Neural cell (in vitro differentiated cells): ENCODE measurements around the gene VWF. TPM values are rescaled to one million over a fixed set of nuclear protein-coding genes. Genes with fewer than 3 reads are reported as not detected.

Experiments used
- H2AFZ ChIP-seq: fragments of 200-600, 300-800 bp; sonication (generic), shearing (Covaris generic); 2 replicates; pipeline ENCODE4 v1.6.0; 2014; ENCODE audit warnings: low read depth, mild to moderate bottlenecking, antibody characterized with exemption, low read length, moderate library complexity
- H3F3A ChIP-seq: fragments of 200-600 bp; shearing (Covaris generic); 2 replicates; pipeline ENCODE4 v1.6.1; 2016; ENCODE audit warnings: mild to moderate bottlenecking, moderate library complexity, mixed read lengths, antibody characterized with exemption, low read length; ENCODE audit not compliant: insufficient read depth, poor library complexity, severe bottlenecking
- H3K27ac ChIP-seq: fragments of 200-600, 300-800 bp; sonication (generic), shearing (Covaris generic); 2 replicates; pipeline ENCODE4 v1.5.1; 2014; ENCODE audit warnings: mild to moderate bottlenecking, low read length, moderate library complexity
- H3K27me3 ChIP-seq: fragments of 300-800, 200-600 bp; sonication (generic), shearing (Covaris generic); 2 replicates; pipeline ENCODE4 v1.6.0; 2014; ENCODE audit warnings: mild to moderate bottlenecking, low read depth, low read length, moderate library complexity; ENCODE audit not compliant: insufficient read depth
- H3K36me3 ChIP-seq: fragments of 300-800, 200-600 bp; sonication (generic), shearing (Covaris generic); 2 replicates; pipeline ENCODE4 v1.5.1; 2014; ENCODE audit warnings: mild to moderate bottlenecking, antibody characterized with exemption, low read length, moderate library complexity; ENCODE audit not compliant: insufficient read depth
- H3K4me2 ChIP-seq: fragments of 300-800, 200-600 bp; sonication (generic), shearing (Covaris generic); 2 replicates; pipeline ENCODE4 v1.6.0; 2014; ENCODE audit warnings: mild to moderate bottlenecking, low read length
- H3K4me3 ChIP-seq: fragments of 300-800, 200-600 bp; sonication (generic), shearing (Covaris generic); 2 replicates; pipeline ENCODE4 v1.5.1; 2014; ENCODE audit warnings: mild to moderate bottlenecking, low read length, moderate library complexity
- H3K79me2 ChIP-seq: fragments of 200-600 bp; shearing (Covaris generic); replicated peaks from 2 replicates; pipeline ENCODE4 v1.6.0; 2014; ENCODE audit warnings: mild to moderate bottlenecking, low read length, moderate library complexity; ENCODE audit not compliant: insufficient read depth
- H3K9ac ChIP-seq: fragments of 300-800, 200-600 bp; sonication (generic), shearing (Covaris generic); 2 replicates; pipeline ENCODE4 v1.6.1; 2016; ENCODE audit warnings: mild to moderate bottlenecking, low read length, mixed read lengths
- H3K9me2 ChIP-seq: fragments of 200-600 bp; shearing (Covaris generic); 2 replicates; pipeline ENCODE4 v1.6.1; 2016; ENCODE audit warnings: mild to moderate bottlenecking, low read length, mixed read lengths; ENCODE audit not compliant: insufficient read depth
- H3K9me3 ChIP-seq: fragments of 200-600, 300-800 bp; sonication (generic), shearing (Covaris generic); 2 replicates; pipeline ENCODE4 v1.6.1; 2016; ENCODE audit warnings: mild to moderate bottlenecking, mixed run types, low read length, moderate library complexity, mixed read lengths
- H4K20me1 ChIP-seq: fragments of 200-600 bp; shearing (Covaris generic); 2 replicates; pipeline ENCODE4 v1.6.1; 2016; ENCODE audit warnings: mild to moderate bottlenecking, mixed run types; ENCODE audit not compliant: insufficient read depth
- EP300 ChIP-seq: fragments of 450-650 bp; conservative IDR thresholded peaks from 2 replicates; pipeline ENCODE4 v1.6.1; 2014; ENCODE audit warnings: antibody characterized with exemption, mild to moderate bottlenecking, moderate library complexity; ENCODE audit not compliant: poor library complexity, severe bottlenecking
- EZH2 ChIP-seq: fragments of 200-600, 300-800 bp; shearing (Covaris generic), sonication (generic); IDR thresholded peaks from 2 replicates; pipeline ENCODE4 v1.6.1; 2014; ENCODE audit warnings: antibody characterized with exemption, low read length, borderline replicate concordance, mild to moderate bottlenecking; ENCODE audit not compliant: insufficient read depth, poor library complexity, severe bottlenecking
- POLR2AphosphoS5 ChIP-seq: IDR thresholded peaks from 2 replicates; pipeline ENCODE4 v1.6.1; 2012
- RAD21 ChIP-seq: fragments of 450-650 bp; conservative IDR thresholded peaks from 2 replicates; pipeline ENCODE4 v1.6.1; 2014; ENCODE audit warnings: antibody characterized with exemption, mild to moderate bottlenecking, moderate library complexity
- SMC3 ChIP-seq: fragments of 450-650 bp; conservative IDR thresholded peaks from 2 replicates; pipeline ENCODE4 v1.6.1; 2014; ENCODE audit warnings: antibody characterized with exemption, mild to moderate bottlenecking, moderate library complexity; ENCODE audit not compliant: poor library complexity
- TAF1 ChIP-seq: IDR thresholded peaks from 2 replicates; pipeline ENCODE4 v1.6.1; 2012; ENCODE audit warnings: low read depth
- polyA plus RNA-seq: library from polyadenylated mRNA; depleted of rRNA; stranded (reverse); fragments of >200 nt; gene quantifications from 2 replicates; pipeline ENCODE4 v1.2.3, GENCODE V29; 2014
- TF ChIP-seq, protein P1 (sequence below): IDR thresholded peaks from 2 replicates; pipeline ENCODE4 v1.6.1; 2012; ENCODE audit warnings: borderline replicate concordance
- TF ChIP-seq, protein P2 (sequence below): fragments of 450-650 bp; IDR thresholded peaks from 2 replicates; pipeline ENCODE4 v1.5.1; 2014; ENCODE audit warnings: antibody characterized with exemption, mild to moderate bottlenecking, moderate library complexity; ENCODE audit not compliant: poor library complexity, severe bottlenecking

VWF gene
- polyA plus RNA-seq, 1 donor from 2014 or later: not detected

GRCh38 chr12:6037459-6037858, 87.0 kb downstream of the VWF start:
- Histone ChIP-seq H3K9me2 (no peaks in the 10 kb centered on the region), H2AFZ (no peak overlapping the region), H3K79me2 (no peaks in the 10 kb centered on the region), H3K9ac (no peak overlapping the region), H3K4me2 (no peak overlapping the region), H3K36me3 (no peaks in the 10 kb centered on the region), H4K20me1 (no peaks in the 10 kb centered on the region), H3K9me3 (no peaks in the 10 kb centered on the region), H3K27ac (no peak overlapping the region), H3K4me3 (no peak overlapping the region), H3F3A (no peaks in the 10 kb centered on the region), H3K27me3 (no peaks in the 10 kb centered on the region)
- no peak for TF ChIP-seq EP300
- TF ChIP-seq SMC3: no peak
- TF ChIP-seq TAF1: no peak
- TF ChIP-seq RAD21: no peak
- TF ChIP-seq, protein P1, sequence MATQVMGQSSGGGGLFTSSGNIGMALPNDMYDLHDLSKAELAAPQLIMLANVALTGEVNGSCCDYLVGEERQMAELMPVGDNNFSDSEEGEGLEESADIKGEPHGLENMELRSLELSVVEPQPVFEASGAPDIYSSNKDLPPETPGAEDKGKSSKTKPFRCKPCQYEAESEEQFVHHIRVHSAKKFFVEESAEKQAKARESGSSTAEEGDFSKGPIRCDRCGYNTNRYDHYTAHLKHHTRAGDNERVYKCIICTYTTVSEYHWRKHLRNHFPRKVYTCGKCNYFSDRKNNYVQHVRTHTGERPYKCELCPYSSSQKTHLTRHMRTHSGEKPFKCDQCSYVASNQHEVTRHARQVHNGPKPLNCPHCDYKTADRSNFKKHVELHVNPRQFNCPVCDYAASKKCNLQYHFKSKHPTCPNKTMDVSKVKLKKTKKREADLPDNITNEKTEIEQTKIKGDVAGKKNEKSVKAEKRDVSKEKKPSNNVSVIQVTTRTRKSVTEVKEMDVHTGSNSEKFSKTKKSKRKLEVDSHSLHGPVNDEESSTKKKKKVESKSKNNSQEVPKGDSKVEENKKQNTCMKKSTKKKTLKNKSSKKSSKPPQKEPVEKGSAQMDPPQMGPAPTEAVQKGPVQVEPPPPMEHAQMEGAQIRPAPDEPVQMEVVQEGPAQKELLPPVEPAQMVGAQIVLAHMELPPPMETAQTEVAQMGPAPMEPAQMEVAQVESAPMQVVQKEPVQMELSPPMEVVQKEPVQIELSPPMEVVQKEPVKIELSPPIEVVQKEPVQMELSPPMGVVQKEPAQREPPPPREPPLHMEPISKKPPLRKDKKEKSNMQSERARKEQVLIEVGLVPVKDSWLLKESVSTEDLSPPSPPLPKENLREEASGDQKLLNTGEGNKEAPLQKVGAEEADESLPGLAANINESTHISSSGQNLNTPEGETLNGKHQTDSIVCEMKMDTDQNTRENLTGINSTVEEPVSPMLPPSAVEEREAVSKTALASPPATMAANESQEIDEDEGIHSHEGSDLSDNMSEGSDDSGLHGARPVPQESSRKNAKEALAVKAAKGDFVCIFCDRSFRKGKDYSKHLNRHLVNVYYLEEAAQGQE: no peak

DNA sequence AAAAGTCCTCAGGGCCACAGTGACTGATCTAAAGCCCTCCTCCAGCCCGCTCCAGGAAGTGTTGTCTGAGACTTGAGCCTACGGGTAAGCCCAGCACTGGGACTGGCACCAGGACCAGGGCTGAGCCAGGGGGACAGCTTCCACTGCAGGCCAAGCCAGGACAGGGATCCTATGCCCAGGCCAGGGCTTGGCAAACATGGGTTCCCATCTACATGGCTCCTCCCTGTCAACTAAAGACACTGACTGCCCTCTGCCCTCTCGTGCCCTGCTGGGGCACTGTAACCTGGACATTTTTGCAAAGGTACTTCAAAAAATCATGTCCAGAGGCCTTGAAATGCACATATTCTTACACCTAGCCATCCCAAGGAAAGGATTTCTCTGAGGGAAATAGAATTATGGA, 88.0 kb downstream of the VWF start:
- Histone ChIP-seq H3K79me2 (no peaks in the 10 kb centered on the region), H3K27ac (no peak overlapping the region), H3F3A (no peaks in the 10 kb centered on the region), H3K27me3 (no peaks in the 10 kb centered on the region), H2AFZ (no peak overlapping the region), H3K9me2 (no peaks in the 10 kb centered on the region), H3K36me3 (no peaks in the 10 kb centered on the region), H4K20me1 (no peaks in the 10 kb centered on the region), H3K9me3 (no peaks in the 10 kb centered on the region), H3K4me2 (no peak overlapping the region), H3K4me3 (no peak overlapping the region), H3K9ac (no peak overlapping the region)
- no peak for TF ChIP-seq EZH2
- TF ChIP-seq, protein P1: no peak
- no peak for TF ChIP-seq EP300
- TF ChIP-seq, protein P2, sequence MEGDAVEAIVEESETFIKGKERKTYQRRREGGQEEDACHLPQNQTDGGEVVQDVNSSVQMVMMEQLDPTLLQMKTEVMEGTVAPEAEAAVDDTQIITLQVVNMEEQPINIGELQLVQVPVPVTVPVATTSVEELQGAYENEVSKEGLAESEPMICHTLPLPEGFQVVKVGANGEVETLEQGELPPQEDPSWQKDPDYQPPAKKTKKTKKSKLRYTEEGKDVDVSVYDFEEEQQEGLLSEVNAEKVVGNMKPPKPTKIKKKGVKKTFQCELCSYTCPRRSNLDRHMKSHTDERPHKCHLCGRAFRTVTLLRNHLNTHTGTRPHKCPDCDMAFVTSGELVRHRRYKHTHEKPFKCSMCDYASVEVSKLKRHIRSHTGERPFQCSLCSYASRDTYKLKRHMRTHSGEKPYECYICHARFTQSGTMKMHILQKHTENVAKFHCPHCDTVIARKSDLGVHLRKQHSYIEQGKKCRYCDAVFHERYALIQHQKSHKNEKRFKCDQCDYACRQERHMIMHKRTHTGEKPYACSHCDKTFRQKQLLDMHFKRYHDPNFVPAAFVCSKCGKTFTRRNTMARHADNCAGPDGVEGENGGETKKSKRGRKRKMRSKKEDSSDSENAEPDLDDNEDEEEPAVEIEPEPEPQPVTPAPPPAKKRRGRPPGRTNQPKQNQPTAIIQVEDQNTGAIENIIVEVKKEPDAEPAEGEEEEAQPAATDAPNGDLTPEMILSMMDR: no peak
- no peak for TF ChIP-seq POLR2AphosphoS5
- TF ChIP-seq TAF1: no peak
